ENCODE results near the gene DCTPP1. TPM values are rescaled to one million over a fixed set of nuclear protein-coding genes. Genes with fewer than 3 reads are reported as not detected.

DCTPP1 gene
- total RNA-seq, 1 experiment from 2014 or later: 125 TPM

- TF ChIP-seq ZNF274 (IDR thresholded peaks at IDR 0.05; ENCODE audit: low read depth, low read length): no peak
- no peak for TF ChIP-seq YY1 (IDR thresholded peaks at IDR 0.05; ENCODE audit: extremely low read depth, insufficient replicate concordance, low read depth, low read length)
- TF ChIP-seq CTCF (IDR thresholded peaks at IDR 0.05 in 2 of 3, conservative IDR thresholded peaks at IDR 0.05 in 1 of 3; ENCODE audit: borderline replicate concordance in 1 of 3, insufficient read depth in 1 of 3, low read depth in 2 of 3, low read length in 2 of 3): no peak
- TF ChIP-seq ZBTB33 (IDR thresholded peaks at IDR 0.05; ENCODE audit: extremely low read depth, insufficient replicate concordance, low read length): no peak
- TF ChIP-seq JUND (IDR thresholded peaks at IDR 0.05): no peak
- TF ChIP-seq EGR1 (IDR thresholded peaks at IDR 0.05; ENCODE audit: low read depth): no peak
- TF ChIP-seq EZH2 (IDR thresholded peaks at IDR 0.05): no peak
- TF ChIP-seq EZH2phosphoT487 (IDR thresholded peaks at IDR 0.05; ENCODE audit: borderline replicate concordance): no peak
- no peak for TF ChIP-seq CBX3 (IDR thresholded peaks at IDR 0.05; ENCODE audit: low read depth)
- no peak for TF ChIP-seq ZFX (IDR thresholded peaks at IDR 0.05)
- TF ChIP-seq MAX (IDR thresholded peaks at IDR 0.05): no peak
- TF ChIP-seq TCF7L2 (IDR thresholded peaks at IDR 0.05; ENCODE audit: borderline replicate concordance, extremely low read depth, insufficient read depth, insufficient read length): no peak
- no peak for TF ChIP-seq SRF (IDR thresholded peaks at IDR 0.05; ENCODE audit: low read depth)
- TF ChIP-seq POLR2AphosphoS5 (IDR thresholded peaks at IDR 0.05; ENCODE audit: low read depth, low read length): no peak
- TF ChIP-seq REST (IDR thresholded peaks at IDR 0.05; ENCODE audit: low read depth): no peak
- no peak for TF ChIP-seq RAD21 (IDR thresholded peaks at IDR 0.05; ENCODE audit: low read depth)
- no peak overlapping the region for H3K27ac ChIP-seq (ENCODE audit: low read depth, low read length)
- H3K79me2 ChIP-seq (ENCODE audit: insufficient read depth, low read length): peaks cover 11% of the 10 kb centered on the region; the same call in 1 of the 2 replicates
- ChIA-PET CTCF (interaction anchor here (0.9 to 1.9 kb wide), 4 partner anchors 9 to 180 kb away, joined by 3 to 11 read pairs (median 4); partner anchors contain the start of gene ZNF747), POLR2A (interaction anchor here (1.3 kb wide), 1 partner anchor 149 kb away, joined by 3 read pairs; no protein-coding TSS in a partner anchor), RAD21 (ENCODE audit: low non-redundant PET in 1 of 2, low total read pairs in 2 of 2, uncharacterized antibody in 2 of 2, unreplicated experiment in 2 of 2) (no interaction called here)
- BruUV-seq (replicated peaks): no TSS peak
- no peak overlapping the region for H3K4me2 ChIP-seq (ENCODE audit: low read length)
- H3K27me3 ChIP-seq (ENCODE audit: insufficient read depth, low read length): no peaks in the 10 kb centered on the region
- no peak overlapping the region for H3K9ac ChIP-seq (ENCODE audit: low read length)
- no peaks in the 10 kb centered on the region for H4K20me1 ChIP-seq (ENCODE audit: insufficient read depth)
- no peak overlapping the region for H2AFZ ChIP-seq (ENCODE audit: low read depth, low read length, poor library complexity, severe bottlenecking)
- DNase-seq (ENCODE audit: low read depth, low spot score): no peak
- intact Hi-C loops (cut with micrococcal nuclease): loop anchor here (5.0 kb wide), 2 partner anchors 178 to 473 kb away; partner anchors contain the start of gene FBXL19
- H3K4me3 ChIP-seq (replicated peaks in 1 of 2; ENCODE audit: low read depth in 1 of 2, low read length in 2 of 2): no peak overlapping the region
- no peaks in the 10 kb centered on the region for H3K9me3 ChIP-seq (ENCODE audit: control insufficient read depth in 1 of 2, insufficient read depth in 1 of 2, low read depth in 1 of 2, low read length in 2 of 2)
- no peaks in the 10 kb centered on the region for H3K9me2 ChIP-seq (ENCODE audit: insufficient read depth)
- no peak for ATAC-seq
- H3K4me1 ChIP-seq (ENCODE audit: control insufficient read depth in 1 of 2, insufficient read depth in 2 of 2, low read length in 2 of 2): peaks cover 5 to 20% of the 10 kb centered on the region in 2 experiments
- H3K36me3 ChIP-seq (ENCODE audit: control insufficient read depth in 1 of 2, insufficient read depth in 2 of 2, low read length in 2 of 2): peaks cover 0 to 6% of the 10 kb centered on the region in 2 experiments; a peak in 1 of 4 replicates
Observed at GRCh38 chr16:30449116-30449435, 19.2 kb upstream of the DCTPP1 start.
